Heart left ventricle (tissue), 13 donors: ENCODE results near the gene C1orf105.

Experiments
- CTCF ChIP-seq, 12 donors: fragments of 200-600 bp; sonication (generic) in 4 of 12; IDR thresholded peaks; one replicate each; pipeline versions ENCODE4 v1.5.0 to v1.8.0; 2018 to 2022; ENCODE audit warnings: antibody characterized with exemption in 12 of 12, mild to moderate bottlenecking in 5 of 12
- POLR2A ChIP-seq, 2 donors: fragments of 450-650 bp; IDR thresholded peaks; one replicate each; pipeline ENCODE4 v1.6.1; 2017; ENCODE audit warnings: antibody characterized with exemption in 2 of 2, mild to moderate bottlenecking in 2 of 2, moderate library complexity in 2 of 2
- donor health status: ischemic (EF 13 %, LVEDD 7.1; RV severe dilation, severe dysfunction).
- donor health status: DM: no; HTN: yes; CAD: no.
- donor health status: DM: no; HTN: no; CAD: no.
- donor health status: ischemic (EF 25% LVEDD 6.9; RV normal size, moderate dysfunction).
- donor health status: ischemic (EF 25% LVEDD 5.7; RV mildly dilated, moderate dysfunction).
- donor health status: ischemic (EF 35%, LVEDD 5.7; RV mildly dilated, moderate dysfunction).
- donor health status: nonischemic (EF 11% LVEDD 7.7; RV severe dilation, severe dysfunction).
- donor health status: DM: yes; HTN: yes; CAD: no.
- donor health status: PGD.
- donor health status: ischemic (EF 29% LVEDD 5.4; RV normal size, mild dysfunction).
- donor health status: nonischemic (EF 23%, LVEDD 6.1; RV moderate dilation, normal function).

DNA sequence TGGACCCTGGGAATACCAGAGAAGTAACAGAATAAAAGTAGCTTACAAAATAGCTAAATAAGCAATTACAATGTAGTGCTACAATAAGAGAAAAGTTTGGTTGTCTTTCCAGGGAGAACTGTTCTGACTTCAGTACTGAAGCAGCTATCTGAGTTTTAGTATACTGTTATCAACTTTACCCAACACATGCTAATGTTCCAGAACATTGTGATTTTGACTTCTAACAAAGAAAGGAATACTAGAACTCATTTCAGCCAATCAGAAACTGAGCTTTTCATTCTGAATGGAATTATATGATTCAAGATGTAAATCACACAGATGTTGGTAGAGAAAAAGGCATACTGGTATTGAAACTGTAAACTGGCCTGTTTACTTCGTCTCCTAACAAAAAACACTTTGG is at the start of gene C1orf105:
- TF ChIP-seq CTCF (IDR thresholded peaks at IDR 0.05) = no peak
- no peak for TF ChIP-seq POLR2A (IDR thresholded peaks at IDR 0.05)
